Colonic mucosa (tissue), 4 donors: ENCODE results near the gene FLII. TPM values are rescaled to one million over a fixed set of nuclear protein-coding genes. Genes with fewer than 3 reads are reported as not detected.

Experiments used
- DNase-seq: peaks from one replicate; pipeline ENCODE4 v3.0.0-alpha.2; 2020
- H3K27ac ChIP-seq: fragments of 200-600 bp; one replicate; pipeline ENCODE4 v1.8.0; 2021
- H3K27me3 ChIP-seq: fragments of 200-600 bp; one replicate; pipeline ENCODE4 v1.8.0; 2021
- H3K36me3 ChIP-seq: fragments of 200-600 bp; one replicate; pipeline ENCODE4 v1.8.0; 2021
- H3K4me1 ChIP-seq: fragments of 200-600 bp; one replicate; pipeline ENCODE4 v1.8.0; 2021; ENCODE audit warnings: mild to moderate bottlenecking
- H3K4me3 ChIP-seq: fragments of 200-600 bp; one replicate; pipeline ENCODE4 v1.8.0; 2021
- H3K9ac ChIP-seq, 2 donors: one replicate each; pipeline ENCODE4 v1.7.0; 2013; ENCODE audit warnings: control low read depth in 2 of 2, low read depth in 2 of 2, low read length in 2 of 2
- H3K9me3 ChIP-seq: fragments of 200-600 bp; one replicate; pipeline ENCODE4 v1.8.0; 2021
- intact Hi-C: fragments of 100-400 bp; cut with DNase I; formaldehyde crosslinking; loops from one replicate; pipeline ENCODE4 v1.14.1; 2022
- total RNA-seq, 2 donors: library from RNA; stranded (reverse); fragmentation: NEBNext Ultra II Directional in 1 of 2; extraction: Animal tissue kit (Norgen Biotek cat#: 25700) in 1 of 2; gene quantifications; one replicate each; pipeline ENCODE4 v1.2.1, GENCODE V29; 2021
- TF ChIP-seq, protein P1 (sequence below): fragments of 200-600 bp; IDR thresholded peaks from one replicate; pipeline ENCODE4 v1.8.0; 2022; ENCODE audit warnings: antibody characterized with exemption, mild to moderate bottlenecking
- donor health status: healthy.
- donor health status: DM: no; HTN: no; CAD: no.
- donor health status: DM: no; HTN: no; CAD: no.

FLII gene
- total RNA-seq, 2 donors from 2014 or later, result 263 to 293 TPM

DNA sequence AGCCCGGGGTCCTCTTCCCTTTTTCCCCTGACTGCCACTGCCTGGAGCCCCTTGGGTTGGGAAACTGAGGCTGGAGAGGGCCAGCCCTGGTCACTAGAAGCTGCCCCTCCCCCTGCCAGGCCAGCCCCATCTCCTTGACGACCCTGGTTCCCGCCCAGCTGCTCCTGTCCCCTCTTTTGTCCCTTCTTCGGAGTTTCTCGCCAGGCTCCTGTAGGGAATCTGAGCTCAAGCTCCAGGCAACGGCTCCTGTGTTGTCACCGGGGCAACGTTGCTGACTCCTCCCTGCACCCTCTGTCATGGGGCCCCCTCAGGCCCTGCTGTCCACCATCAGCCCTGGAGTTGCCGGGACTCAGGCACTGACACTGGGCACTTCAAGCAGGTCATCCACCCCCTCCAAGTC, 27.4 kb downstream of the FLII start:
- H3K27me3 ChIP-seq, result no peaks in the 10 kb centered on the region
- intact Hi-C loops, result no loop called here

DNA sequence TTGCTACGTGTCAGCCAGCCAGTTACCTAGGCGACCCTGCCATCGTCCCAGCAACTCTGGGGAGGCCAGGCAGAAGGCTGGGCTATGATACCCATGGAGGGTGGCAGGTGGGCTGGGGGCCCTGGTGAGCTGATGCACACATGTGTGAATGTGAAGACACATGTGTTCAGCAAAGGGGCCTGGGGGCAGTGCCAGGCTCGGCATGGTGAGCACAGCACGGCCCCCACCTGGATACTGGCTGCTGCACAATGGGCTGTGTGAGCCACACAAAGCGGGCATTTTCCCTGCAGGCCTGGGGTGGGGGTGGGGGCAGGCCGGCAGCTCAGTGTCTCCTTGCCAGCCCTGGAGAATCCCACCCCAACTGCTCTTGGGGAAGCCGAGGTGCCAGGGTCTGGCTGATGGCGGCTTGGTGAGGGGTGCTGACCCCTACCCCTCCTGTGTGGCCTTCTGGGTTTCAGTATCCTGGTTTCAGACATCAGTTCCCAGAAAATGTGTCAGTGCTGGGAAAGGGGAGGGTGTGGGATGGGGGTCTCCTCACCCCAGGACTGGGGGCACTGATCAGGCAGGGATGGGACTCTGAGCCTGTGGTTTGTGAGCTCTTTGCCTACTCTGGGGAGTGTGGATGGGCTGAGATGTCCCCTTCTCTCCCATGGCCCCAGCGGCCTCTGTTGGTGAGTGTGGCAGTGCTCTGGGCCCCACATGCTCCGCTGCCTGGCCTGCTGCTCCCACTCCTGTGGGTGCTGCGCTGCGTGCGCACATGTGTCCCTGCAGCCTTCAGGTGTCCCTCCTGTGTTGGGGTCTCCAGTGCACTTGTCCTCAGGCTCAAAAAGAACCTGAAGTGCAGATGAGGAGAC, 28.0 kb downstream of the FLII start:
- no peaks in the 10 kb centered on the region for H3K9me3 ChIP-seq
- H3K4me1 ChIP-seq, result peaks cover 3% of the 10 kb centered on the region
- TF ChIP-seq, protein P1, sequence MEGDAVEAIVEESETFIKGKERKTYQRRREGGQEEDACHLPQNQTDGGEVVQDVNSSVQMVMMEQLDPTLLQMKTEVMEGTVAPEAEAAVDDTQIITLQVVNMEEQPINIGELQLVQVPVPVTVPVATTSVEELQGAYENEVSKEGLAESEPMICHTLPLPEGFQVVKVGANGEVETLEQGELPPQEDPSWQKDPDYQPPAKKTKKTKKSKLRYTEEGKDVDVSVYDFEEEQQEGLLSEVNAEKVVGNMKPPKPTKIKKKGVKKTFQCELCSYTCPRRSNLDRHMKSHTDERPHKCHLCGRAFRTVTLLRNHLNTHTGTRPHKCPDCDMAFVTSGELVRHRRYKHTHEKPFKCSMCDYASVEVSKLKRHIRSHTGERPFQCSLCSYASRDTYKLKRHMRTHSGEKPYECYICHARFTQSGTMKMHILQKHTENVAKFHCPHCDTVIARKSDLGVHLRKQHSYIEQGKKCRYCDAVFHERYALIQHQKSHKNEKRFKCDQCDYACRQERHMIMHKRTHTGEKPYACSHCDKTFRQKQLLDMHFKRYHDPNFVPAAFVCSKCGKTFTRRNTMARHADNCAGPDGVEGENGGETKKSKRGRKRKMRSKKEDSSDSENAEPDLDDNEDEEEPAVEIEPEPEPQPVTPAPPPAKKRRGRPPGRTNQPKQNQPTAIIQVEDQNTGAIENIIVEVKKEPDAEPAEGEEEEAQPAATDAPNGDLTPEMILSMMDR, result no peak
- no peak overlapping the region for H3K4me3 ChIP-seq
- DNase-seq, result no peak
- intact Hi-C loops, result no loop called here
- no peaks in the 10 kb centered on the region for H3K36me3 ChIP-seq
- no peaks in the 10 kb centered on the region for H3K27me3 ChIP-seq
- no peak overlapping the region for H3K27ac ChIP-seq
- no peak overlapping the region for H3K9ac ChIP-seq

More for the DNA sequence above, 27.4 kb downstream of the FLII start:
- H3K9ac ChIP-seq, result no peak overlapping the region
- H3K9me3 ChIP-seq, result no peaks in the 10 kb centered on the region
- no peak overlapping the region for H3K27ac ChIP-seq
- H3K36me3 ChIP-seq, result no peaks in the 10 kb centered on the region
- H3K4me1 ChIP-seq, result peaks cover 3% of the 10 kb centered on the region
- TF ChIP-seq, protein P1, result no peak
- no peak overlapping the region for H3K4me3 ChIP-seq
- DNase-seq, result no peak

DNA sequence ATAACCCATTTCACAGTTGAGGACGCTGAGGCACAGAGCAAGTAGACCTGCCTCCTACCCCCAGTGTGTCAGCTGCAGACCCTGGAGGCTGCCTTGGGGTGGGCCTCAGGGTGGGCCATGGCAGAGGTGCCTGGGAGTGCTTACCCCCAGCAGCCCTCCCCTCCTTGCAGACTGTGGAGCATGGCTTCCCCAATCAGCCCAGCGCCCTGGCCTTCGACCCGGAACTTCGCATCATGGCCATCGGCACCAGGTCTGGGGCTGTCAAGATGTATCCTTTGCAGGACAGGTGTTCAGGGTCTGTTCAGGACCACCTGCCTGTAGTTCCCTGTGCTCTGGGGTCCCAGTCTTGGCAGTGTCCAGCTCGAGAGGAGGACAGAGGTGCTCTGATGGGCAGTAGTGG, 28.8 kb downstream of the FLII start:
- no peak for DNase-seq
- H3K9me3 ChIP-seq, result no peaks in the 10 kb centered on the region
- H3K4me1 ChIP-seq, result peaks cover 3% of the 10 kb centered on the region
- H3K4me3 ChIP-seq, result no peak overlapping the region
- no peaks in the 10 kb centered on the region for H3K36me3 ChIP-seq
- no peaks in the 10 kb centered on the region for H3K27me3 ChIP-seq
- intact Hi-C loops, result no loop called here
- no peak overlapping the region for H3K9ac ChIP-seq
- no peak overlapping the region for H3K27ac ChIP-seq
- TF ChIP-seq, protein P1, result no peak

DNA sequence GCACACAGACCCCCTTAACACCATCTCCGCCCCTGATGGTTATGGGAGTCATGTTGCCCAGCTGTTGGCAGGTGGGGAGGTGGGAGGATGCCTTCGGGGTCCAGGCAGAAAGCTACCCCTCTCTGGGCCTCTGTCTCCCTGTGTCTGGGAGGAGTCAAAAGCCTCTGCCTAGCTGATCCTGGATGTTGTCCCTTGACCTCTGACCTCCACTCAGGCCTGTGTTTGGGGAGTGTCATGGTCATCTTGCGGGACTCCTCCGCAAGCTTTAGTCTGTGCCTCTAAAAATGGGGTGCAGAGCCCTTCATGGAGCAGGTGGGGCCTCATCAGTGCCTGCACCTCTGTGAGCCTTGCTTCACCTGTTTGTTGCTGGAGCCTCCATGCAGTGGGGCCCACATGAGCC, 29.3 kb downstream of the FLII start:
- Histone ChIP-seq H3K27ac (no peak overlapping the region), H3K9me3 (no peaks in the 10 kb centered on the region), H3K4me1 (peaks cover 3% of the 10 kb centered on the region), H3K9ac (no peak overlapping the region), H3K27me3 (no peaks in the 10 kb centered on the region), H3K36me3 (no peaks in the 10 kb centered on the region), H3K4me3 (no peak overlapping the region)
- intact Hi-C loops, result no loop called here
- DNase-seq, result no peak
- TF ChIP-seq, protein P1, result no peak

DNA sequence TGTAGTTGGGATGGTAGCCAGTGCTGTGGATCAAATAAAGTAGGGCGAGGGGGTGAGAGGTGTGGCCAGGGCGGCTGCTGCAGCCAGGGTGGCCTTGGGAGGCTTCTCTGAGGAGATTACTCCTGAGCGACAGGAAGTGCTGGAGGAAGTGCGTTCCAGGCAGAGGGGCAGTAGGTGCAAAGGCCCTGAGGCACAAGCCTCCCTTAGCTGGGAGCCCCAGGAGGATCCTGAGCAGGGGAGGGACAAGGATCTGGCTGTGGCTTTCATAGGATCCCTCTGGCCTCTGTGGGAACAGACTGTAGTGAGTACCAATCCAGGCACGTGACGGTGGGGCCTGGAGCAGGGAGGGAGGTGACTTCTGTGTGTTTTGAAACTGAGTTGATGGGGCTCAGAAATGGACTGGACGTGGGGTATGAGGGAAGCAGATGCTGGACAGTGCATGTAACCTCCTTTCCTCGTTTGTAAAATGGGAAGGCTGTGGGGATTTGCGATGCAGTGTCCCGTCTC, 30.3 kb downstream of the FLII start:
- intact Hi-C loops, result no loop called here
- no peak overlapping the region for H3K4me3 ChIP-seq
- H3K4me1 ChIP-seq, result peaks cover 3% of the 10 kb centered on the region

More for the DNA sequence above, 30.3 kb downstream of the FLII start:
- no peaks in the 10 kb centered on the region for H3K9me3 ChIP-seq
- no peak overlapping the region for H3K9ac ChIP-seq
- TF ChIP-seq, protein P1, result no peak
- no peak overlapping the region for H3K27ac ChIP-seq
- H3K27me3 ChIP-seq, result no peaks in the 10 kb centered on the region
- DNase-seq, result no peak
- H3K36me3 ChIP-seq, result no peaks in the 10 kb centered on the region
